Breast epithelium (tissue), 3 donors: Measurements from ENCODE around the gene STXBP2.

Source experiments
- CTCF ChIP-seq, 3 donors: fragments of 450-650 bp; IDR thresholded peaks; one replicate each; pipeline ENCODE4 v1.5.1; 2016 to 2017; ENCODE audit warnings: antibody characterized with exemption in 3 of 3, mild to moderate bottlenecking in 3 of 3, moderate library complexity in 3 of 3
- POLR2A ChIP-seq: fragments of 450-650 bp; IDR thresholded peaks from one replicate; pipeline ENCODE4 v1.6.1; 2016; ENCODE audit warnings: antibody characterized with exemption, mild to moderate bottlenecking, moderate library complexity

DNA sequence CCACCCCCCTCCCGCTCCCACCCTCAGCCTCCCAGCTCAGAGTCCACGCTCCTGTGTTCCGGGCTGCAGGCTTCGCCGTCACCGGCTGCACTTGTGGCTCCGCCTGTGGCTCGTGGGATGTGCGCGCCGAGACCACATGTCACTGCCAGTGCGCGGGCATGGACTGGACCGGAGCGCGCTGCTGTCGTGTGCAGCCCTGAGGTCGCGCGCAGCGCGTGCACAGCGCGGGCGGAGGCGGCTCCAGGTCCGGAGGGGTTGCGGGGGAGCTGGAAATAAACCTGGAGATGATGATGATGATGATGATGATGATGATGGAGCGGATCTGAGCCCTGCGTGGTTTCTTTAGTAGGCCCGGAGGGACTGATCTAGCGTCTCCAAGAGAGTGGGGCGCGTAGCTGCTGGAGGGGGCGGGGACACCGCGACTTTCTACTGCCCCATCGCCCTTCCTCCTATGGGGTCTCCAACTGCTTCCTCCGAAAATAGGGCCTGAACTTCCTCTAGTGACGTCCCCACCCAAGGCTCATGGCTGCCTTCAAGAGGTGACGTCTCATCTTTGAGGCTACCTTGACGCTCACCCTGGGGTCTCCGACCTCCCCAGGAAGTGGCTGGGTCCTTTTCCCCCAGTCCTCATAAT, 33.4 kb downstream of the STXBP2 start:
- TF ChIP-seq CTCF (IDR thresholded peaks at IDR 0.05) (no peak), POLR2A (no peak)
